ENCODE measurements around the gene DNAJC18.

DNAJC18 gene

DNA sequence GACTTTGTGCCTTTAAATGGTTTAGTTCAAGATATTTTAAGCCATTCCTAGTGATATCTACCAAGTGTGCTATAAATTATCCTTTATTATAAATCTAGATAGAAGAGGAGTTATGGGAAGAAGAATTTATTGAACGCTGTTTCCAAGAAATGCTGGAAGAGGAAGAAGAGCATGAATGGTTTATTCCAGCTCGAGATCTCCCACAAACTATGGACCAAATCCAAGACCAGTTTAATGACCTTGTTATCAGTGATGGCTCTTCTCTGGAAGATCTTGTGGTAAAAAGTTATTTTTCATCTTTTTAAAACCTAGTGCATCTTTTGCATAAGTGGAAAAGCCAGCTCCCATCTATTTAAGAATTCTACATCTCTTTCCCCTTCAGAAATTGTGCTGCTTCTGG is 74.9 kb downstream of the DNAJC18 start:
- DNase-seq (ENCODE audit: low read depth), result no peak

DNA sequence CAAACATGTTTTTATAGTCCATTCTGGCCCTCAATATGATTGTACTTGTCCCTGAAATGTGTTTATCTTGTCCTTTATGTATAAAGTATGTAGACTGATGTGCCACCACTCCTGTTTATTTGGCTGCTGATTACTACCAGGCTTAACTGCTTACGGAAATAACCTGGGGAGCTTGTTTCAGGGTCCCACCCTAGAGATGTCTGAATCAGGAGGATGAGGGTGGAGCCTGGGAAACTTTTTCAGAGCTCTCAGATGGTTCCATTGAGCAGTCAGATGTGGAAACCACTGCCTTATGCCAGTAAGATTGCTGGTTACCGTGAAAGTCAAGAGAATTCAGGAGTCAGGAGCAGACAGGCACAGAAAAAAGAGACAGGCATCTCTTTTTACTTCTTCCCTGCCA is 75.4 kb downstream of the DNAJC18 start:
- no peak for DNase-seq (ENCODE audit: low read depth)

DNA sequence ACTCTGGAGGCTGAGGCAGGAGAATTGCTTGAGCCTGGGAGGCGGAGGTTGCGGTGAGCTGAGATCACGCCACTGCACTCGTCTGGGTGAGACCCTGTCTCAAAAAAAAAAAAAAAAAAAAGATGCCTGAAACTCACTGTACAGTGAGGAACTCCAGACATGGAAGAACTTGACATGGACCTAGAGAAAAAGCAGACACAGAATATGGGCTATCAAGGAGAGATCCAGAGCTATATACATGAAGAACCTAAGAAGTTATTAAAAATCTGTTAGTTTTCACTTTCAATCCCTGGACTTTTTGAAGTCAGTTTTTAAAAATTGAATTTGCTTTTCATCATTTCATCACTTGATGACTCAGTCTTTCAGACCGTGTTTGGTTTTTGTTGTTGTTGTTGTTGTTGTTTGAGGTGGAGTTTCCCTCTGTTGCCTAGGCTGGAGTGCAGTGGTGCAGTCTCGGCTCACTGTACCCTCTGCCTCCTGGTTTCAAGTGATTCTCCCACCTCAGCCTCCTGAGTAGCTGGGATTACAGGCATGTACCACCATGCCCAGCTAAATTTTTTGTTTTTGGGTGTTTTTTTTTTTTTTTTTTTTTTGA is 77.4 kb downstream of the DNAJC18 start:
- DNase-seq (ENCODE audit: low read depth), result no peak

DNA sequence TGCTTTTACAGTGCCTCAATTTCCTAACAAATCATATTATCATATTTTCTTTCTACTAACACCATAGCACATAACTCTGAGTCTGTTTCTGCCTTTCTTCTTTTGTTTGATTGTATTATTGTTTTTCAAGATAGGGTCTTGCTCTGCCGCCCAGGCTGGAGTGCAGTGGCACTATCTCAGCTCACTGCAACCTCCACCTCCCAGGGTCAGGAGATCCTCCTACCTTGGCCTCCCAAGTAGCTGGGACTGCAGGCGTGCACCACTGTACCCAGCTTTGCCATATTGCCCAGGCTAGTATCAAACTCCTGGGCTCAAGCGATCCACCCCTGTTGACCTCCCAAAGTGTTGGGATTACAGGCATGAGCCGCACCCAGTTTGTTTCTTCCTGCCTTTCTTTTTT is 78.9 kb downstream of the DNAJC18 start:
- no peak for DNase-seq (ENCODE audit: low read depth)

Measured in activated T-cell treated with anti-CD3 and anti-CD28 coated beads for 1 hour (primary cell).